HUDEP-2 (cell line): ENCODE measurements around the gene SUSD6.
"Not testable (repeated sequence)": the region's sequence is repeated elsewhere in the genome, so short reads cannot be mapped to it uniquely, and the experiment has no call there.

Experiments used
- DNase-seq, 76 experiments: peaks; one replicate each; lab custom pipeline; 2025; ENCODE audit not compliant: unreplicated experiment in 76 of 76; lab: John Stamatoyannopoulos, UW

Gene SUSD6

DNA sequence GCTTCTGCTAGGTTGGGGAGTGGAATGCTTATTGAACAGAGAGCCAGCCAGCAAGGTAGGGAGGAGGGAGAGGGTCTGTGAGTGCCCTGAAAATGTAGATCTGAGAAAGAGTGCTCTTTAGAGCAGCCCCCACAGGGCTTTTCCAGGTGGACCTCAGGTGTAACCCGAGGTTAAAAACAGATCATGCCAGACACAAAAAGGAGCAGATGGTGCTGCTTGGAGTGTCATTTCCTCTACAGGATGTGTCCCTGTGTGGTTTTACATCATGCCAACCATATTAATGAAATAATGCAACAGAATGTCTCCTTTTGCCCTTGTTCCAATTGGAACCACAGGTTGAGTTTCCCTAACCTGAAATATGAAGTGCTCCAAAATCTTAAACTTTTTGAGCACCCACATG, 6.4 kb downstream of the SUSD6 start:
- DNase-seq: no peak

GRCh38 chr14:69619012-69619411, 7.6 kb downstream of the SUSD6 start:
- DNase-seq: no peak

DNA sequence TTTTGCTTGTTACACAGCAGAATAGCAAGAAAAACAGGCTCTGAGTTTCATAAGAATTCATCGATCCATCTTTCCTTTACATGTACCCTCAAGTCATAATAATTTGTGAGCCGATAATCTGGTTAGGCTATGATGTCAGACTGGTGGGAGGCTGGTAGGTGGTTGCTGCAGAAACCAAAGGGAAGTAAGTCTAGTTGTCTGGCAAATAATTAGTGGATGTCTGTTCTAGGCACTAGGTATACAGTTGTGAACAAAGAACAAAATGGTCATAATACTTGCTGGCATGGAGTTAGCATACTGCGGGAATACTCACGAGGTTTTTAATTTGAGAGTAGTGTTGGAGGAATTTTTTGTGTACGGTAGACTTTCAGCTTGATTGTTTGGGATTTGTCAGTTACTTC, 8.8 kb downstream of the SUSD6 start:
- DNase-seq: no peak

DNA sequence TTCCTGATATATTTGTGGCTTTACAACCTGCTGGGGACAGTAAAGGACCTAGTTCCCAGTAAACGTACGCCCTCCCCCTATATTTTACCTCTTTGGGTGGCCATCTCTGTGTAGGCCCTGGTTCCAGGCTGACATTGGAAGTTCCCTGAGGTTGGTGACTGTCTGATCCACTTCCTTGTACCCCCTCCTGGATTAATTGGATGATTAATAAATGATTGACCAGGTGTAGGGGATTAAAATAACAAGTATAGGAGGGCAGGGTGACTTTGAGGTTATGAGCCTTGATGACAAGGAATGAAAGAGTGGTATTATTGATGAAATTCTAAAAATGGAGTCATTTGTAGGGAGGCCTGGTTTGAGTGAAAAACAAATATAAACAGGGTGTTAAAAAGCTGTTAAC, 9.6 kb downstream of the SUSD6 start:
- no peak for DNase-seq

DNA sequence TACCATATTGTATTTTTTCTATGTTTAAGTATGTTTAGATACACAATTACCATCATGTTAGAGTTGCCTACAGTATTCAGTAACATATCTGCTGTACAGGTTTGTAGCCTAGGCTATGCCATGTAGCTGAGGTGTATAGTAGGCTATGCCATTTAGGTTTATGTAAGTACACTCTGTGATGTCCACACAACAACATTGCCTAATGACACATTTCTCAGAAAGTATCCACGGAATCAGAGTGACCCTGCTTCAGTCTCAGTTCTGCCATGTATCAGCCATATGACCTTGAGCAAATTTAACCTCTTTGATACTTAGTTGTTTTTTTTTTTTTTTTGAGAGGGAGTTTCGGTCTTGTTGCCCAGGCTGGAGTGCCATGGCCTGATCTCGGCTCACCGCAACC, 12.7 kb downstream of the SUSD6 start:
- no peak for DNase-seq

DNA sequence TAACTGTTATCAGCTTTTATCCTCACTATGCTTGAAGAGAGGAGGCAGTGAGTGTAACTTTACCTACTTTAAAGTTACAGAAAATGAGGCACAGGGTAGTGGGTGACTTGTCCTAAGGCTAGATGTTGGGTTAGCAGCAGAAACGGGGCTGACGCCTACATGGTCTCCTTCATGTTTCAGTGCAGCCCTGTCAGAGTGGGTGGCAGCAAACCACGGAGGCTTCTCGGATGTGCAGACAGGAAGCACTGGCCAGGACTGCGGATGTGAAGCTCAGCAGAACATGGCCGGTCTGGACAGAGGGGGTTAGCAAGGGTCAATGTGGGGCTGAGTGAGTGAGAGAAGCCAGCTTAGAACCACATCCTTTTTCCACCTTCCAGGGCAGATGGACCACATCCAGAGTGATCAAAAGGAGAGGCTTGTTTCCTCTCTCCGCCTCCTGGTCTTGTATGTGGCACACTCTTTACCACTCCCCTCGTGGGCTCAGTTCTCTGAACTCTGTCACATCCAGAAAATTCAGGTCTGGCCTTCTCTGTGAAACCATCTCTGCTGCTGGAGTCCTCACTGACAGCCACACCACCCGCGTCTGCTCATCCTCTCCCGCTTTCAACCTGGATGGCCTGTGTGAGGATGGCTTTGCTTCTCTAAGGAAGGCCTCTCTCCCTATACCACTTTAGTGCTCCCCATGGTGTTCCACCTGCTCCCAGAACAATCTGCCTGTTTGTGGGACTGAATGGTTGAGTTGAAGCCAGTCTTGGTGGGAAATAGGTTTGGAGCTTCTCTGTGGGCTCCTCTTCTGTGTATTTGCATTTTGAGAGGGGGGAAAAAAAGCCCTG, 14.1 kb downstream of the SUSD6 start:
- peak in 19 of 76 experiments; percentile 8 to 45 (median 26) for DNase-seq

- peak in 15 of 76 experiments; percentile 5 to 56 (median 25) for DNase-seq
Observed at GRCh38 chr14:69626132-69626500, 14.7 kb downstream of the SUSD6 start.

GRCh38 chr14:69629225-69630127, 18.1 kb downstream of the SUSD6 start:
- peak in 1 of 76 experiments; percentile 18 for DNase-seq

DNA sequence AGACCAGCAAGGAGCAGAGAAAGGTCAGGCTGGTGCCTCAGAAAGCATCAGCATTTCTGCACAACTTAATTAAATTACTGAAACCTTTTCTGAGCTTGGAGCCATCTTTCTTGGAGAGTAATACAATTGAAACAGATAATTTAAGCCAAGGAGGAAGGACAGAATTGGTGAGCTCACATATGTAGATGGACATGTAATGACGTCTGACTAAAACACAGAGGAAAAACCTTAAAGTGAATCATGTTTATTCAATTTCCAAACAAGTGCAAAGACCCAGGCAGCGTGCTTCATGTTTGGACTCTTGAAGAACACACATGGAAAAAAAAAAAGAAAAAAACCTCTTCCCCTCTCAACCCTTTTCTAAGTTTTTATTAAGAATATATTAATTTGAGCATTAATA, 19.0 kb downstream of the SUSD6 start:
- DNase-seq: no peak

- no peak for DNase-seq
Observed at GRCh38 chr14:69631509-69631908, 20.1 kb downstream of the SUSD6 start.

DNA sequence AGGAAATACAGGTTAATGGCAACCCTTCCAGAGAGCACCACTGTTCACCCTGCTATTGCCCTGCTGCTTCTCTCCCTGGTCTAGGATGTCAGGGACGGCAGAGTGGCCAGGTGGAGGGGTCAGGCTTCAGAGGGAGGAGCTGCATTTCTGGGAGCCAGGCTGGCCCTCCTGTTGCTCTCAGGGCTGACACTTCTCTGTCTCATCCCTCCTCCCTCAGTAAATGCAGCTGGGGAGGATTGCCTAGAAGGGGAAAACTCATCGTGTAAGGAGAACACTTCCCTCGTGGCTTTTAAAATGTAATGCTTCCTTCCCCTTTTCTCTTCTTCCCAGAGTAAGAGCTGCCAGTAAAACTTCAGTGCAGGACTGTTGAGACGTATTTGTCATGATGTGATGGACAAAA, 20.8 kb downstream of the SUSD6 start:
- no peak for DNase-seq

DNA sequence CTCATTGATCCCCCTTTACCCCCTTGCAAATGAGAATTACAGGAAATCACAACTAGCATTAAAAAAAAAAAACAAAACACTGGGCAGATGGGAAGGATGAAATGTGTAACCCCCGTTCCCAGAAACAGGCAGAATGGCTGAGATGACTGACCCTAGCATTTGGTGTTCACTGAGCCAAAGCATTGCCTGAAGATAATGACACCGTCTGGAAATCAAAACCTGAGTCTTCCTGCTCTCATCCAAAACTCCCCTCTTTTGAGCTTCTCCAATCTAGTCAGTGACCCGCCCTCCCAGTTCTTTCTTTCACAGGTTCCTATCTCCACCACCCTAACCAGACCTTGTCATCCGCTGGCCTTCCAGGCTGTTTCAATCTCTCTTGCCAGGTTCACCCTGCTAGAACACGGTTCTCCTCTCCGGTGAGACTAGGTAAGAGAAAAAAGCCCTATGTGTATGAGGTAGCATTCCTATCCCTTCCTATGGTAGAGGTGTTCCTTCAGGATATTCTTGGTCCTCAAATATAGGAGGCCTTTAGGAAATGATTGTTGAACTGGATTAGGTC, 21.3 kb downstream of the SUSD6 start:
- no peak for DNase-seq

GRCh38 chr14:69633238-69633637, 21.8 kb downstream of the SUSD6 start:
- no peak for DNase-seq

DNA sequence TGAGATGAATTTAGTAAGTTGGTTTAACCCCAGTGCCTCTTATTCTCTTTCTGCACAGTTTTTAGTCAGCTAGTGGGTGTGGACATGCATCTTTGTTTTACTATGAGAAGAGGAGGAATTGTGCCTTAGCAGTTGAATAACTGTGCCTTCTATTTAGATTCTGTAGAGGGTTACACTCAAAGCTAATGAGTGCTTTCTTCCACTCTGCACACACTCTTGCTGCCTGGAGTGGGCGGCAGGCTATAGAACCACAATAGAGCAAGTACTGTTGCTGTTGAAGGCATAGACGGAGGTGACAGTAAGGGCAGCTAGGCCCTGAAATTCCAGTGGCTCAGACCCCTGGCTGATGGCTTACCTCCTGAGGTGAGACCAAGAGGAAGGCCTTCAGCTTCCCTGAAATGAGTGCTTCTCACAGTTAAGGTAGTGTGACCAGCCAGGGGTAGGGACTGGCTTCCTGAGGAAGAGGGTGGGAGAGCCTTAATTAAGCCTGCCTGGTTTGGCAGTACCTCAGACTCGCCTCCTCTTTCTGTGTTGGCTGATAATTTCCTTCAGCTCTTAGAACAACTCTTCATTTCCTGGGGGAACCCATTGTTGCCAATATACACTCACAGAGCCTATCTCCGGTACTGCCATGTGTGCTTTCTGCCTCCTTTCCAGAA, 24.7 kb downstream of the SUSD6 start:
- peak in 2 of 76 experiments; percentile 19 to 36 for DNase-seq

GRCh38 chr14:69636718-69637480, 25.5 kb downstream of the SUSD6 start:
- DNase-seq: no peak

- DNase-seq: peak in 1 of 76 experiments; percentile 13
Observed at GRCh38 chr14:69637503-69638031, 26.2 kb downstream of the SUSD6 start.

GRCh38 chr14:69640931-69641330, 29.5 kb downstream of the SUSD6 start:
- no peak for DNase-seq

DNA sequence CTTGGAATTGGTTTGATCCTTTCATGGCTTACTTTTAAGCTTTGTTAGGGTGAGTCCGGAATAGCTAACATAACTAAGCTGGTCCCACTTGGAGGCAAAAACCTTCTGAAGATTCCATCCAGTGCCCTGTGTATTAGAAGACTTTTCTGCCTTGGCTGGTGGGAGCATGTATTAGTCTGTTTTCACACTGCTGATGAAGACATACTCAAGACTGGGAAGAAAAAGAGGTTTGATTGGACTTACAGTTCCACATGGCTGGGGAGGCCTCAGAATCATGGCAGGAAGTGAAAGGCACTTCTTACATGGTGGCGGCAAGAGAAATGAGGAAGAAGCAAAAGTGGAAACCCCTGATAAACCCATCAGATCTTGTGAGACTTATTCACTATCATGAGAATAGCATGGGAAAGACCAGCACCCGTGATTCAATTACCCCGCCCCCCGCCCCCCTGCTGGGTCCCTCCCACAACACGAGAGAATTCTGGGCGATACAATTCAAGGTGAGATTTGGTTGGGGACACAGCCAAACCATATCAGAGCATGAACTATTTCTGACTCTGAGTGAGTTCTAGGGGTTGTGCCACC, 30.9 kb downstream of the SUSD6 start:
- not testable (repeated sequence) for DNase-seq

GRCh38 chr14:69643430-69644200, 32.2 kb downstream of the SUSD6 start:
- DNase-seq: peak in 39 of 76 experiments; percentile 5 to 65 (median 31)
